ENCODE results near the gene PRICKLE2. TPM values are rescaled to one million over a fixed set of nuclear protein-coding genes. Genes with fewer than 3 reads are reported as not detected.

Gene PRICKLE2
- total RNA-seq, 4 donors from 2014 or later: 3.4 to 29.2 (median 12.6) TPM

GRCh38 chr3:64109438-64109837 is 115.8 kb downstream of the PRICKLE2 start:
- Histone ChIP-seq H3K27ac (no peak overlapping the region), H3K36me3 (peaks cover 0 to 7% (median 0%) of the 10 kb centered on the region in 3 donors), H3K9me3 (no peaks in the 10 kb centered on the region), H3K27me3 (no peaks in the 10 kb centered on the region), H3K4me1 (peaks cover 0 to 13% (median 0%) of the 10 kb centered on the region in 3 donors), H3K4me3 (no peak overlapping the region)
- WGBS, 2 donors: 73% methylated on average over 1 of the region's 1 CpG; no CpG with 5 or more reads in 1 of the 2 donors
- no peak for TF ChIP-seq POLR2A (IDR thresholded peaks at IDR 0.05)
- TF ChIP-seq CTCF (IDR thresholded peaks at IDR 0.05): no peak
- no peak for DNase-seq
- intact Hi-C loops (cut with DNase I): no loop called here

GRCh38 chr3:64108784-64109317 is 116.4 kb downstream of the PRICKLE2 start:
- 85 to 92% methylated on average over 4 to 7 of the region's 7 CpGs for WGBS, 2 donors

GRCh38 chr3:64108231-64108630 is 117.0 kb downstream of the PRICKLE2 start:
- Histone ChIP-seq H3K9me3 (no peaks in the 10 kb centered on the region), H3K36me3 (no peaks in the 10 kb centered on the region), H3K4me3 (no peak overlapping the region), H3K27ac (no peak overlapping the region), H3K4me1 (peaks cover 0 to 15% (median 0%) of the 10 kb centered on the region in 3 donors), H3K27me3 (no peaks in the 10 kb centered on the region)
- DNase-seq: no peak
- no peak for TF ChIP-seq CTCF (IDR thresholded peaks at IDR 0.05)
- TF ChIP-seq POLR2A (IDR thresholded peaks at IDR 0.05): no peak
- WGBS, 2 donors: 71 to 90% methylated on average over 6 to 9 of the region's 9 CpGs
- intact Hi-C loops (cut with DNase I): no loop called here

More at GRCh38 chr3:64108784-64109317, 116.4 kb downstream of the PRICKLE2 start:
- no peak overlapping the region for H3K27ac ChIP-seq
- H3K4me3 ChIP-seq: no peak overlapping the region
- TF ChIP-seq POLR2A (IDR thresholded peaks at IDR 0.05): no peak
- TF ChIP-seq CTCF (IDR thresholded peaks at IDR 0.05): no peak
- peaks cover 0 to 3% (median 0%) of the 10 kb centered on the region in 3 donors for H3K36me3 ChIP-seq
- intact Hi-C loops (cut with DNase I): no loop called here
- H3K9me3 ChIP-seq: no peaks in the 10 kb centered on the region
- peaks cover 0 to 15% (median 0%) of the 10 kb centered on the region in 3 donors for H3K4me1 ChIP-seq
- no peaks in the 10 kb centered on the region for H3K27me3 ChIP-seq
- DNase-seq: no peak

- no peaks in the 10 kb centered on the region for H3K9me3 ChIP-seq
- no peak overlapping the region for H3K27ac ChIP-seq
- H3K4me1 ChIP-seq: peaks cover 0 to 15% (median 0%) of the 10 kb centered on the region in 3 donors
- TF ChIP-seq POLR2A (IDR thresholded peaks at IDR 0.05) (no peak), CTCF (IDR thresholded peaks at IDR 0.05) (no peak)
- no peaks in the 10 kb centered on the region for H3K36me3 ChIP-seq
- H3K27me3 ChIP-seq: no peaks in the 10 kb centered on the region
- 78 to 84% methylated on average over 5 of the region's 5 CpGs for whole genome bisulfite sequencing, 2 donors
- DNase-seq: no peak
- no peak overlapping the region for H3K4me3 ChIP-seq
- intact Hi-C loops (cut with DNase I): no loop called here
These were observed 118.1 kb downstream of the PRICKLE2 start for GRCh38 chr3:64107190-64107589.

GRCh38 chr3:64105816-64106215 is 119.5 kb downstream of the PRICKLE2 start:
- Histone ChIP-seq H3K27ac (no peak overlapping the region), H3K9me3 (no peaks in the 10 kb centered on the region), H3K4me3 (no peak overlapping the region), H3K4me1 (peaks cover 0 to 15% (median 0%) of the 10 kb centered on the region in 3 donors), H3K36me3 (no peaks in the 10 kb centered on the region), H3K27me3 (no peaks in the 10 kb centered on the region)
- DNase-seq: no peak
- intact Hi-C loops (cut with DNase I): no loop called here
- TF ChIP-seq CTCF (IDR thresholded peaks at IDR 0.05): no peak
- TF ChIP-seq POLR2A (IDR thresholded peaks at IDR 0.05): no peak
